ENCODE results near the gene RGS9.

GRCh38 chr17:65268832-65269231 lies 131.7 kb downstream of the RGS9 start:
- no peak for TF ChIP-seq POLR2A (IDR thresholded peaks at IDR 0.05)
- TF ChIP-seq CTCF (IDR thresholded peaks at IDR 0.05 in 8 of 11, conservative IDR thresholded peaks at IDR 0.05 in 3 of 11) = no peak

Data from spleen (tissue), 7 donors.